RWPE2 (cell line): ENCODE measurements around the gene ARHGEF1.

ENCODE experiments used
- ATAC-seq: fragments of 200-7000 bp; cut with Tn5 transposase; 3 replicates; pipeline ENCODE4 v1.9.1; 2021; ENCODE audit warnings: low read depth
- DNase-seq: peaks from one replicate; pipeline ENCODE4 v3.0.0-alpha.2; 2020; ENCODE audit warnings: low spot score
- H3K27ac ChIP-seq: fragments of 450-650 bp; 2 replicates; pipeline ENCODE4 v1.5.1; 2017; ENCODE audit warnings: mild to moderate bottlenecking; ENCODE audit not compliant: poor library complexity, severe bottlenecking
- H3K27me3 ChIP-seq: fragments of 250-450 bp; sonication (Bioruptor Pico); 2 replicates; pipeline ENCODE4 v1.5.1; 2021; ENCODE audit warnings: mild to moderate bottlenecking, moderate library complexity; ENCODE audit not compliant: insufficient read depth, poor library complexity, severe bottlenecking
- H3K36me3 ChIP-seq: fragments of 250-450 bp; sonication (Bioruptor Pico); 2 replicates; pipeline ENCODE4 v1.5.1; 2020; ENCODE audit warnings: low read depth, mild to moderate bottlenecking, moderate library complexity
- H3K4me1 ChIP-seq: fragments of 250-450 bp; sonication (Bioruptor Pico); 2 replicates; pipeline ENCODE4 v1.5.1; 2021; ENCODE audit warnings: mild to moderate bottlenecking, moderate library complexity; ENCODE audit not compliant: insufficient read depth, poor library complexity, severe bottlenecking
- H3K4me3 ChIP-seq: fragments of 250-450 bp; sonication (Bioruptor Pico); 2 replicates; pipeline ENCODE4 v1.5.1; 2021; ENCODE audit warnings: mild to moderate bottlenecking, moderate library complexity; ENCODE audit not compliant: severe bottlenecking
- H3K9me3 ChIP-seq: fragments of 250-450 bp; sonication (Bioruptor Pico); 2 replicates; pipeline ENCODE4 v1.5.1; 2021; ENCODE audit warnings: mild to moderate bottlenecking, moderate library complexity; ENCODE audit not compliant: severe bottlenecking
- CTCF ChIP-seq: fragments of 450-650 bp; IDR thresholded peaks from one replicate; pipeline ENCODE4 v1.5.1; 2017; ENCODE audit warnings: mild to moderate bottlenecking, moderate library complexity; ENCODE audit not compliant: poor library complexity, severe bottlenecking

Gene ARHGEF1

GRCh38 chr19:41933693-41934426 is 50.9 kb downstream of the ARHGEF1 start:
- H3K27ac ChIP-seq: no peak overlapping the region
- DNase-seq (no peak), ATAC-seq (no peak)

GRCh38 chr19:41934849-41935374 is 51.9 kb downstream of the ARHGEF1 start:
- peaks cover 4% of the 10 kb centered on the region for H3K4me1 ChIP-seq
- TF ChIP-seq CTCF: peak; percentile 89
- no peaks in the 10 kb centered on the region for H3K9me3 ChIP-seq
- H3K4me3 ChIP-seq: no peak overlapping the region
- H3K27ac ChIP-seq: no peak overlapping the region
- peak; percentile 65 for ATAC-seq
- no peak for DNase-seq
- no peaks in the 10 kb centered on the region for H3K36me3 ChIP-seq
- peaks cover 54% of the 10 kb centered on the region for H3K27me3 ChIP-seq

More at GRCh38 chr19:41933693-41934426, 50.9 kb downstream of the ARHGEF1 start:
- Histone ChIP-seq H3K9me3 (no peaks in the 10 kb centered on the region), H3K36me3 (no peaks in the 10 kb centered on the region), H3K27me3 (peaks cover 65% of the 10 kb centered on the region), H3K4me1 (peaks cover 4% of the 10 kb centered on the region), H3K4me3 (no peak overlapping the region)
- no peak for TF ChIP-seq CTCF

GRCh38 chr19:41935760-41936415 is 52.9 kb downstream of the ARHGEF1 start:
- DNase-seq (no peak), ATAC-seq (peak; percentile 13; the same call in 2 of the 3 replicates)
- Histone ChIP-seq H3K4me3 (no peak overlapping the region), H3K27me3 (peaks cover 44% of the 10 kb centered on the region), H3K27ac (no peak overlapping the region), H3K36me3 (no peaks in the 10 kb centered on the region), H3K4me1 (peaks cover 4% of the 10 kb centered on the region), H3K9me3 (no peaks in the 10 kb centered on the region)
- TF ChIP-seq CTCF: no peak

GRCh38 chr19:41936416-41936850 is 53.4 kb downstream of the ARHGEF1 start:
- Histone ChIP-seq H3K27ac (no peak overlapping the region), H3K4me1 (peaks cover 4% of the 10 kb centered on the region), H3K9me3 (no peaks in the 10 kb centered on the region), H3K36me3 (no peaks in the 10 kb centered on the region), H3K4me3 (no peak overlapping the region), H3K27me3 (peaks cover 39% of the 10 kb centered on the region)
- no peak for TF ChIP-seq CTCF
- DNase-seq (no peak), ATAC-seq (peak; percentile 48)
